Heart left ventricle (tissue), 13 donors: Measurements from ENCODE around the gene PRR13.

Experiments
- CTCF ChIP-seq, 12 donors: fragments of 200-600 bp; sonication (generic) in 4 of 12; IDR thresholded peaks; one replicate each; pipeline versions ENCODE4 v1.5.0 to v1.8.0; 2018 to 2022; ENCODE audit warnings: antibody characterized with exemption in 12 of 12, mild to moderate bottlenecking in 5 of 12
- POLR2A ChIP-seq, 2 donors: fragments of 450-650 bp; IDR thresholded peaks; one replicate each; pipeline ENCODE4 v1.6.1; 2017; ENCODE audit warnings: antibody characterized with exemption in 2 of 2, mild to moderate bottlenecking in 2 of 2, moderate library complexity in 2 of 2
- donor health status: ischemic (EF 13 %, LVEDD 7.1; RV severe dilation, severe dysfunction).
- donor health status: DM: no; HTN: yes; CAD: no.
- donor health status: DM: no; HTN: no; CAD: no.
- donor health status: ischemic (EF 25% LVEDD 6.9; RV normal size, moderate dysfunction).
- donor health status: ischemic (EF 25% LVEDD 5.7; RV mildly dilated, moderate dysfunction).
- donor health status: ischemic (EF 35%, LVEDD 5.7; RV mildly dilated, moderate dysfunction).
- donor health status: nonischemic (EF 11% LVEDD 7.7; RV severe dilation, severe dysfunction).
- donor health status: DM: yes; HTN: yes; CAD: no.
- donor health status: PGD.
- donor health status: ischemic (EF 29% LVEDD 5.4; RV normal size, mild dysfunction).
- donor health status: nonischemic (EF 23%, LVEDD 6.1; RV moderate dilation, normal function).

- TF ChIP-seq CTCF (IDR thresholded peaks at IDR 0.05), result no peak
- TF ChIP-seq POLR2A (IDR thresholded peaks at IDR 0.05), result no peak
Measured at GRCh38 chr12:53474819-53475218, 33.3 kb downstream of the PRR13 start.
